Measurements from ENCODE around the gene JAZF1.

Gene JAZF1

DNA sequence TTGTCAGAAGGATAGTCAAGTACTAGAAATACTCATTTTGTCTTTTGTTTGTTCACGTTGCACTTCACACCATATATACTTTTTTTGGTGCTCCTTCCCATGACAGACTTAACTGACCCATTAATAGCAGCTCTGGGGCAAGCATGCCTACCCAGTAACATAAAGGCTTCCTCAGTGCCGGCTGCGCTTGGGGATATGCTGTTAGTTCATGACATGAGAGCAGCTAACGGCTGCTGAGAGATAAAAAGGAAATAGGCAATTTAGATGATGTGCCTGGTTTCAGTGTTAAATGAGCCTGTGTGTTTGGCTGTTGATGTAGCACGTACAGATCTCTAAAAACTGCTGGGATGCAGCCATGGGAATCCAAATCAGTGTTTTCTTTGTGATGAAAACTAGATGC is 354.2 kb downstream of the JAZF1 start:
- Histone ChIP-seq H2BK12ac (ENCODE audit: low read length) (no peak overlapping the region), H3K36me3 (replicated peaks in 1 of 2; ENCODE audit: control insufficient read depth in 2 of 2, insufficient read depth in 2 of 2, low read length in 2 of 2) (peaks cover 0 to 34% of the 10 kb centered on the region in 2 donors), H2AFZ (ENCODE audit: low read length) (no peak overlapping the region), H2BK5ac (ENCODE audit: low read length) (no peak overlapping the region), H4K91ac (ENCODE audit: low read depth, low read length, poor library complexity) (no peak overlapping the region), H3K18ac (ENCODE audit: low read length) (no peak overlapping the region), H3K4me2 (ENCODE audit: insufficient read depth, low read length, poor library complexity, severe bottlenecking) (no peak overlapping the region), H4K8ac (ENCODE audit: low read depth, low read length) (no peak overlapping the region), H2BK120ac (ENCODE audit: low read depth, low read length) (no peak overlapping the region), H3K4me3 (ENCODE audit: low read length in 2 of 2) (no peak overlapping the region), H3K23ac (ENCODE audit: low read depth, low read length, poor library complexity) (no peak overlapping the region), H3K4ac (ENCODE audit: low read length) (no peak overlapping the region), H3K27ac (replicated peaks; ENCODE audit: low read length) (no peak overlapping the region), H2BK15ac (ENCODE audit: low read length) (no peak overlapping the region), H3K9me3 (replicated peaks in 1 of 2; ENCODE audit: control insufficient read depth in 2 of 2, insufficient read depth in 1 of 2, low read depth in 1 of 2, low read length in 2 of 2) (no peaks in the 10 kb centered on the region), H2AK5ac (ENCODE audit: low read depth, low read length) (no peak overlapping the region), H3K14ac (ENCODE audit: low read length) (no peak overlapping the region), H3K27me3 (ENCODE audit: control insufficient read depth in 3 of 3, insufficient read depth in 3 of 3, low read depth in 1 of 3, low read length in 3 of 3) (no peaks in the 10 kb centered on the region), H3K9ac (ENCODE audit: low read depth, low read length, poor library complexity) (no peak overlapping the region), H3K79me1 (ENCODE audit: low read depth, low read length) (no peaks in the 10 kb centered on the region), H3K4me1 (ENCODE audit: control insufficient read depth in 2 of 2, insufficient read depth in 1 of 2, low read depth in 1 of 2, low read length in 2 of 2) (no peaks in the 10 kb centered on the region)
- no peak for DNase-seq (ENCODE audit: low spot score)
- WGBS, 2 donors (ENCODE audit: extremely low coverage in 2 of 2, insufficient read length in 2 of 2, insufficient replicate concordance in 1 of 2), result no CpG with 5 or more reads among the region's 5 CpGs

DNA sequence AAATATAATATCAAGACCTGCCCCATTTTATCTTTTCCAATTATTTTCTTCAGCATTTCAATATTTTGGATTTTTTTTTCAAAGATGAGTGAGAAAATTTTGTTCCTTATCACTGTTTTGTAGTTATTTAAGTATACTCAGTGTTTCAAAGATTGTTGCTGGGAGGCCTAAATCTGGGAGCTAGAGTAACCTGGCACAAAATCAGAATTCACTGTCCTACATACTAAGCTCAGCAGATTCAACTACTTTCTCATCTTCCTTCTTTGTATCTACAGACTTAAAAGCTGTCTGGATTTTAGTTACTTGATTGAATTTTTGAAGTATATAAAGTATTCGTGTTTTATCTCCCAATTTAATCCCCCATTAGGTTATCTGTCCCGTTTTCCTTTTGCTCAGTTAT is 354.7 kb downstream of the JAZF1 start:
- Histone ChIP-seq H2AFZ (ENCODE audit: low read length) (no peak overlapping the region), H3K4me2 (ENCODE audit: insufficient read depth, low read length, poor library complexity, severe bottlenecking) (no peak overlapping the region), H3K14ac (ENCODE audit: low read length) (no peak overlapping the region), H2AK5ac (ENCODE audit: low read depth, low read length) (no peak overlapping the region), H4K91ac (ENCODE audit: low read depth, low read length, poor library complexity) (no peak overlapping the region), H2BK120ac (ENCODE audit: low read depth, low read length) (no peak overlapping the region), H3K4me3 (ENCODE audit: low read length in 2 of 2) (no peak overlapping the region), H2BK12ac (ENCODE audit: low read length) (no peak overlapping the region), H2BK15ac (ENCODE audit: low read length) (no peak overlapping the region), H3K9ac (ENCODE audit: low read depth, low read length, poor library complexity) (no peak overlapping the region), H2BK5ac (ENCODE audit: low read length) (no peak overlapping the region), H3K27ac (replicated peaks; ENCODE audit: low read length) (no peak overlapping the region), H3K4ac (ENCODE audit: low read length) (no peak overlapping the region), H3K9me3 (replicated peaks in 1 of 2; ENCODE audit: control insufficient read depth in 2 of 2, insufficient read depth in 1 of 2, low read depth in 1 of 2, low read length in 2 of 2) (no peaks in the 10 kb centered on the region), H3K36me3 (replicated peaks in 1 of 2; ENCODE audit: control insufficient read depth in 2 of 2, insufficient read depth in 2 of 2, low read length in 2 of 2) (peaks cover 0 to 34% of the 10 kb centered on the region in 2 donors), H3K27me3 (ENCODE audit: control insufficient read depth in 3 of 3, insufficient read depth in 3 of 3, low read depth in 1 of 3, low read length in 3 of 3) (no peaks in the 10 kb centered on the region), H3K18ac (ENCODE audit: low read length) (no peak overlapping the region), H3K23ac (ENCODE audit: low read depth, low read length, poor library complexity) (no peak overlapping the region), H3K79me1 (ENCODE audit: low read depth, low read length) (no peaks in the 10 kb centered on the region), H3K4me1 (ENCODE audit: control insufficient read depth in 2 of 2, insufficient read depth in 1 of 2, low read depth in 1 of 2, low read length in 2 of 2) (no peaks in the 10 kb centered on the region), H4K8ac (ENCODE audit: low read depth, low read length) (no peak overlapping the region)
- WGBS, 2 donors (ENCODE audit: extremely low coverage in 2 of 2, insufficient read length in 2 of 2, insufficient replicate concordance in 1 of 2), result no CpG with 5 or more reads among the region's 2 CpGs
- no peak for DNase-seq (ENCODE audit: low spot score)

DNA sequence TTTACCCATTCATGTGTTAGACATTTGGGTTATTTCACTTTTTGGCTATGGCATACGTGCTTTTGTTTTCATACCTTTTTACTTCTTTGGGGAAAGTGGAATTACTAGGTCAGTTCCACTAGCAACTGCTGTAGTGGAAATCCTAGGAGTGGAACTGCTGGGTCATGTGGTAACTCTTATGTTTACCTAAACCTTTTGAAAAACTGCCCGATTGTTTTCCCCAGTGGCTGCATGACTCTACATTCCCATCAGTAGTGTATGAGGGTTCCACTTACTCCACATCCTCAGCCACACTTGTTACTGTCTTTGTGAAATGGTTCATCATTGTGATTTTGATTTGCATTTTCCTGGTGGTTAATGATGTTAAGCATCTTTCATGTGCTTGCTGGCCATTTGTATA is 358.4 kb downstream of the JAZF1 start:
- no peak overlapping the region for H3K4me2 ChIP-seq (ENCODE audit: insufficient read depth, low read length, poor library complexity, severe bottlenecking)
- H3K23ac ChIP-seq (ENCODE audit: low read depth, low read length, poor library complexity), result no peak overlapping the region
- no peak overlapping the region for H4K91ac ChIP-seq (ENCODE audit: low read depth, low read length, poor library complexity)
- H3K36me3 ChIP-seq (replicated peaks in 1 of 2; ENCODE audit: control insufficient read depth in 2 of 2, insufficient read depth in 2 of 2, low read length in 2 of 2), result peaks cover 0 to 49% of the 10 kb centered on the region in 2 donors
- H3K9ac ChIP-seq (ENCODE audit: low read depth, low read length, poor library complexity), result no peak overlapping the region
- H3K4ac ChIP-seq (ENCODE audit: low read length), result no peak overlapping the region
- no peak overlapping the region for H2BK15ac ChIP-seq (ENCODE audit: low read length)
- H2BK120ac ChIP-seq (ENCODE audit: low read depth, low read length), result no peak overlapping the region
- H4K8ac ChIP-seq (ENCODE audit: low read depth, low read length), result no peak overlapping the region
- no peak overlapping the region for H2AFZ ChIP-seq (ENCODE audit: low read length)
- H2BK5ac ChIP-seq (ENCODE audit: low read length), result no peak overlapping the region
- H2AK5ac ChIP-seq (ENCODE audit: low read depth, low read length), result no peak overlapping the region
- no peaks in the 10 kb centered on the region for H3K4me1 ChIP-seq (ENCODE audit: control insufficient read depth in 2 of 2, insufficient read depth in 1 of 2, low read depth in 1 of 2, low read length in 2 of 2)
- no peak overlapping the region for H3K14ac ChIP-seq (ENCODE audit: low read length)
- no peak for DNase-seq (ENCODE audit: low spot score)
- H2BK12ac ChIP-seq (ENCODE audit: low read length), result no peak overlapping the region
- H3K79me1 ChIP-seq (ENCODE audit: low read depth, low read length), result no peaks in the 10 kb centered on the region
- no peak overlapping the region for H3K27ac ChIP-seq (replicated peaks; ENCODE audit: low read length)
- H3K4me3 ChIP-seq (ENCODE audit: low read length in 2 of 2), result no peak overlapping the region
- no peak overlapping the region for H3K18ac ChIP-seq (ENCODE audit: low read length)
- H3K27me3 ChIP-seq (ENCODE audit: control insufficient read depth in 3 of 3, insufficient read depth in 3 of 3, low read depth in 1 of 3, low read length in 3 of 3), result no peaks in the 10 kb centered on the region
- no peaks in the 10 kb centered on the region for H3K9me3 ChIP-seq (replicated peaks in 1 of 2; ENCODE audit: control insufficient read depth in 2 of 2, insufficient read depth in 1 of 2, low read depth in 1 of 2, low read length in 2 of 2)
- no CpG with 5 or more reads among the region's 2 CpGs for WGBS, 2 donors (ENCODE audit: extremely low coverage in 2 of 2, insufficient read length in 2 of 2, insufficient replicate concordance in 1 of 2)

DNA sequence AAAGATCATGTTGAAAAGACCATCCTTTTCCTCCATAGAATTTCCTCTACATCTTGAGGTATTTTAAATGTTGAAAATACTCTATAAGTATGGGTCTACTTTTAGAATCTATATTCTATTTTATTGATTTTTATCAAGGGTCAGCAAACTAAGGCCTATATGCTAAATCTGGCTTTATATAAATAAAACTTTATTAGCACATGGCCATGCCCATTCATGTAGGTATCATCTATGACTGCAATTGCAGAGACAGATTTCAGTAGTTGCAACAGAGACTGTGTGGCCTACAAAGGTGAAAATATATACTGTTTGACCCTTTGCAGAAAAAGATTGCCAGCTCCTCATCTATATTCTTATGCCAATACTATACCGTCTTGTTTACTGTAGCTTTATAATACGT is 367.9 kb downstream of the JAZF1 start:
- no peaks in the 10 kb centered on the region for H3K27me3 ChIP-seq (ENCODE audit: control insufficient read depth in 3 of 3, insufficient read depth in 3 of 3, low read depth in 1 of 3, low read length in 3 of 3)
- WGBS, 2 donors (ENCODE audit: extremely low coverage in 2 of 2, insufficient read length in 2 of 2, insufficient replicate concordance in 1 of 2), result no CpG with 5 or more reads among the region's 2 CpGs
- no peak overlapping the region for H4K8ac ChIP-seq (ENCODE audit: low read depth, low read length)
- H3K27ac ChIP-seq (replicated peaks; ENCODE audit: low read length), result no peak overlapping the region
- no peak overlapping the region for H2AFZ ChIP-seq (ENCODE audit: low read length)
- H3K23ac ChIP-seq (ENCODE audit: low read depth, low read length, poor library complexity), result no peak overlapping the region
- no peak for DNase-seq (ENCODE audit: low spot score)
- no peak overlapping the region for H2BK12ac ChIP-seq (ENCODE audit: low read length)
- peaks cover 0 to 3% of the 10 kb centered on the region in 2 donors for H3K9me3 ChIP-seq (replicated peaks in 1 of 2; ENCODE audit: control insufficient read depth in 2 of 2, insufficient read depth in 1 of 2, low read depth in 1 of 2, low read length in 2 of 2)
- no peak overlapping the region for H3K4me2 ChIP-seq (ENCODE audit: insufficient read depth, low read length, poor library complexity, severe bottlenecking)
- no peaks in the 10 kb centered on the region for H3K79me1 ChIP-seq (ENCODE audit: low read depth, low read length)
- H2BK15ac ChIP-seq (ENCODE audit: low read length), result no peak overlapping the region
- no peak overlapping the region for H4K91ac ChIP-seq (ENCODE audit: low read depth, low read length, poor library complexity)
- H3K18ac ChIP-seq (ENCODE audit: low read length), result no peak overlapping the region
- H3K36me3 ChIP-seq (replicated peaks in 1 of 2; ENCODE audit: control insufficient read depth in 2 of 2, insufficient read depth in 2 of 2, low read length in 2 of 2), result peaks cover 0 to 32% of the 10 kb centered on the region in 2 donors
- no peak overlapping the region for H2BK120ac ChIP-seq (ENCODE audit: low read depth, low read length)
- H3K4me3 ChIP-seq (ENCODE audit: low read length in 2 of 2), result no peak overlapping the region
- H2AK5ac ChIP-seq (ENCODE audit: low read depth, low read length), result no peak overlapping the region
- no peak overlapping the region for H2BK5ac ChIP-seq (ENCODE audit: low read length)
- no peak overlapping the region for H3K4ac ChIP-seq (ENCODE audit: low read length)
- no peaks in the 10 kb centered on the region for H3K4me1 ChIP-seq (ENCODE audit: control insufficient read depth in 2 of 2, insufficient read depth in 1 of 2, low read depth in 1 of 2, low read length in 2 of 2)
- H3K9ac ChIP-seq (ENCODE audit: low read depth, low read length, poor library complexity), result no peak overlapping the region
- H3K14ac ChIP-seq (ENCODE audit: low read length), result no peak overlapping the region
